ENCODE measurements around the gene ATP6V0E1. TPM values are rescaled to one million over a fixed set of nuclear protein-coding genes. Genes with fewer than 3 reads are reported as not detected.

ATP6V0E1 gene
- total RNA-seq, 4 donors from 2014 or later, result 46.2 to 175 (median 110) TPM

- DNase-seq, result peak in 1 of 3 donors; percentile 18
- Histone ChIP-seq H3K9me3 (no peaks in the 10 kb centered on the region), H3K4me3 (no peak overlapping the region)
Observed at GRCh38 chr5:173033923-173034322, 50.4 kb downstream of the ATP6V0E1 start.

GRCh38 chr5:173035904-173036707, 52.5 kb downstream of the ATP6V0E1 start:
- Histone ChIP-seq H3K9me3 (no peaks in the 10 kb centered on the region), H3K4me3 (peak overlapping the region in 1 of 4 donors; percentile 8), H3K27ac (peak overlapping the region; percentile 49 to 80 (median 64)), H3K27me3 (no peaks in the 10 kb centered on the region), H3K4me1 (peaks cover 0 to 16% (median 5%) of the 10 kb centered on the region in 4 donors), H3K36me3 (no peaks in the 10 kb centered on the region)
- DNase-seq, result peak in 2 of 3 donors; percentile 29 to 50
- TF ChIP-seq CTCF (IDR thresholded peaks at IDR 0.05) (no peak), POLR2A (IDR thresholded peaks at IDR 0.05) (no peak)

More at GRCh38 chr5:173033923-173034322, 50.4 kb downstream of the ATP6V0E1 start:
- no peak for TF ChIP-seq POLR2A (IDR thresholded peaks at IDR 0.05)
- TF ChIP-seq CTCF (IDR thresholded peaks at IDR 0.05), result no peak
- Histone ChIP-seq H3K27ac (peak overlapping the region in 1 of 4 donors; percentile 18), H3K27me3 (no peaks in the 10 kb centered on the region), H3K4me1 (peaks cover 0 to 27% (median 8%) of the 10 kb centered on the region in 4 donors), H3K36me3 (no peaks in the 10 kb centered on the region)

- Histone ChIP-seq H3K9me3 (no peaks in the 10 kb centered on the region), H3K27me3 (no peaks in the 10 kb centered on the region), H3K4me3 (no peak overlapping the region), H3K4me1 (peaks cover 0 to 16% (median 5%) of the 10 kb centered on the region in 4 donors), H3K36me3 (no peaks in the 10 kb centered on the region), H3K27ac (no peak overlapping the region)
- TF ChIP-seq CTCF (IDR thresholded peaks at IDR 0.05) (no peak), POLR2A (IDR thresholded peaks at IDR 0.05) (no peak)
- no peak for DNase-seq
Observed at GRCh38 chr5:173039188-173039587, 55.6 kb downstream of the ATP6V0E1 start.

GRCh38 chr5:173039964-173040363, 56.4 kb downstream of the ATP6V0E1 start:
- DNase-seq, result peak in 1 of 3 donors; percentile 13
- H3K4me1 ChIP-seq, result peaks cover 0 to 12% (median 4%) of the 10 kb centered on the region in 4 donors
- no peaks in the 10 kb centered on the region for H3K27me3 ChIP-seq
- no peaks in the 10 kb centered on the region for H3K36me3 ChIP-seq
- H3K9me3 ChIP-seq, result no peaks in the 10 kb centered on the region
- no peak overlapping the region for H3K27ac ChIP-seq
- no peak overlapping the region for H3K4me3 ChIP-seq
- TF ChIP-seq CTCF (IDR thresholded peaks at IDR 0.05) (no peak), POLR2A (IDR thresholded peaks at IDR 0.05) (no peak)

GRCh38 chr5:173041881-173042762, 58.6 kb downstream of the ATP6V0E1 start:
- Histone ChIP-seq H3K27me3 (no peaks in the 10 kb centered on the region), H3K36me3 (no peaks in the 10 kb centered on the region), H3K4me3 (no peak overlapping the region), H3K4me1 (no peaks in the 10 kb centered on the region), H3K27ac (no peak overlapping the region), H3K9me3 (no peaks in the 10 kb centered on the region)
- TF ChIP-seq CTCF (IDR thresholded peaks at IDR 0.05), result no peak
- no peak for TF ChIP-seq POLR2A (IDR thresholded peaks at IDR 0.05)
- DNase-seq, result peak in 1 of 3 donors; percentile 28

All from Peyer's patch (tissue), 4 donors.